ENCODE results near the gene TIFAB. TPM values are rescaled to one million over a fixed set of nuclear protein-coding genes. Genes with fewer than 3 reads are reported as not detected.

Gene TIFAB
- polyA plus RNA-seq, 1 of the 3 experiments (the other 2 are of a cell fraction), result not detected

- Histone ChIP-seq H3F3A (replicated peaks; ENCODE audit: insufficient read depth) (no peaks in the 10 kb centered on the region), H2AFZ (ENCODE audit: low read depth) (peak overlapping the region; percentile 64; the same call in 1 of the 2 replicates), H3K79me2 (ENCODE audit: insufficient read depth) (no peaks in the 10 kb centered on the region), H3K9me2 (no peaks in the 10 kb centered on the region), H4K20me1 (ENCODE audit: insufficient read depth) (no peaks in the 10 kb centered on the region), H3K27ac (ENCODE audit: low read depth in 2 of 2, low read length in 1 of 2) (no peak overlapping the region), H3K4me2 (no peak overlapping the region), H3K9me3 (no peaks in the 10 kb centered on the region), H3K36me3 (replicated peaks in 1 of 2; ENCODE audit: control insufficient read depth in 1 of 2, insufficient read depth in 2 of 2, low read length in 1 of 2) (no peaks in the 10 kb centered on the region), H3K4me3 (ENCODE audit: low read depth in 2 of 2, low read length in 1 of 2) (no peak overlapping the region; a peak in 1 of 4 replicates), H3K4me1 (ENCODE audit: control insufficient read depth in 1 of 2, insufficient read depth in 2 of 2, low read depth in 1 of 2, low read length in 1 of 2) (peaks cover 0 to 5% of the 10 kb centered on the region in 2 experiments; a peak in 1 of 4 replicates), H3K9ac (no peak overlapping the region), H3K27me3 (ENCODE audit: insufficient read depth) (no peaks in the 10 kb centered on the region; the same call in 1 of the 2 replicates)
- no peak for TF ChIP-seq USF1 (IDR thresholded peaks at IDR 0.05; ENCODE audit: borderline replicate concordance, low read depth)
- no peak for TF ChIP-seq SIN3A (IDR thresholded peaks at IDR 0.05; ENCODE audit: borderline replicate concordance, low read depth, low read length)
- no peak for TF ChIP-seq CHD2 (IDR thresholded peaks at IDR 0.05; ENCODE audit: low read length, partially characterized antibody)
- no peak for TF ChIP-seq JUND (IDR thresholded peaks at IDR 0.05)
- TF ChIP-seq REST (IDR thresholded peaks at IDR 0.05; ENCODE audit: low read depth, low read length), result no peak
- TF ChIP-seq YY1 (IDR thresholded peaks at IDR 0.05; ENCODE audit: low read depth), result no peak
- TF ChIP-seq MAX (IDR thresholded peaks at IDR 0.05; ENCODE audit: low read depth), result no peak
- TF ChIP-seq EP300 (IDR thresholded peaks at IDR 0.05; ENCODE audit: borderline replicate concordance in 1 of 2, low read depth in 1 of 2, low read length in 1 of 2), result no peak
- TF ChIP-seq CTCF (IDR thresholded peaks at IDR 0.05), result no peak
- TF ChIP-seq FOSL2 (IDR thresholded peaks at IDR 0.05; ENCODE audit: borderline replicate concordance, low read depth), result no peak
- TF ChIP-seq NFIC (IDR thresholded peaks at IDR 0.05; ENCODE audit: borderline replicate concordance), result no peak
- no peak for TF ChIP-seq GABPA (IDR thresholded peaks at IDR 0.05; ENCODE audit: low read depth)
- no peak for TF ChIP-seq MEF2A (IDR thresholded peaks at IDR 0.05; ENCODE audit: borderline replicate concordance, low read depth)
- no peak for TF ChIP-seq TEAD4 (IDR thresholded peaks at IDR 0.05; ENCODE audit: borderline replicate concordance, insufficient read depth)
- no peak for TF ChIP-seq FOXJ3 (CRISPR knock-in tag; IDR thresholded peaks at IDR 0.05)
- TF ChIP-seq TCF12 (IDR thresholded peaks at IDR 0.05), result no peak
- TF ChIP-seq GATA2 (CRISPR knock-in tag; IDR thresholded peaks at IDR 0.05), result no peak
- 84% methylated on average over 11 of the region's 11 CpGs for WGBS (ENCODE audit: low lambda C conversion rate)
- DNase-seq, result no peak
- ChIA-PET CTCF (interaction anchor here (1.0 to 3.1 kb wide), 8 partner anchors 9 to 73 kb away, joined by 3 to 21 read pairs (median 5); no protein-coding TSS in a partner anchor), POLR2A (no interaction called here)
Measured at GRCh38 chr5:135487839-135488514, 35.8 kb upstream of the TIFAB start.
